Neural cell (in vitro differentiated cells): ENCODE data around the gene RMDN2. TPM values are rescaled to one million over a fixed set of nuclear protein-coding genes. Genes with fewer than 3 reads are reported as not detected.

Experiments
- H2AFZ ChIP-seq: fragments of 200-600, 300-800 bp; sonication (generic), shearing (Covaris generic); 2 replicates; pipeline ENCODE4 v1.6.0; 2014; ENCODE audit warnings: low read depth, mild to moderate bottlenecking, antibody characterized with exemption, low read length, moderate library complexity
- H3F3A ChIP-seq: fragments of 200-600 bp; shearing (Covaris generic); 2 replicates; pipeline ENCODE4 v1.6.1; 2016; ENCODE audit warnings: mild to moderate bottlenecking, moderate library complexity, mixed read lengths, antibody characterized with exemption, low read length; ENCODE audit not compliant: insufficient read depth, poor library complexity, severe bottlenecking
- H3K27ac ChIP-seq: fragments of 200-600, 300-800 bp; sonication (generic), shearing (Covaris generic); 2 replicates; pipeline ENCODE4 v1.5.1; 2014; ENCODE audit warnings: mild to moderate bottlenecking, low read length, moderate library complexity
- H3K27me3 ChIP-seq: fragments of 300-800, 200-600 bp; sonication (generic), shearing (Covaris generic); 2 replicates; pipeline ENCODE4 v1.6.0; 2014; ENCODE audit warnings: mild to moderate bottlenecking, low read depth, low read length, moderate library complexity; ENCODE audit not compliant: insufficient read depth
- H3K36me3 ChIP-seq: fragments of 300-800, 200-600 bp; sonication (generic), shearing (Covaris generic); 2 replicates; pipeline ENCODE4 v1.5.1; 2014; ENCODE audit warnings: mild to moderate bottlenecking, antibody characterized with exemption, low read length, moderate library complexity; ENCODE audit not compliant: insufficient read depth
- H3K4me2 ChIP-seq: fragments of 300-800, 200-600 bp; sonication (generic), shearing (Covaris generic); 2 replicates; pipeline ENCODE4 v1.6.0; 2014; ENCODE audit warnings: mild to moderate bottlenecking, low read length
- H3K4me3 ChIP-seq: fragments of 300-800, 200-600 bp; sonication (generic), shearing (Covaris generic); 2 replicates; pipeline ENCODE4 v1.5.1; 2014; ENCODE audit warnings: mild to moderate bottlenecking, low read length, moderate library complexity
- H3K79me2 ChIP-seq: fragments of 200-600 bp; shearing (Covaris generic); replicated peaks from 2 replicates; pipeline ENCODE4 v1.6.0; 2014; ENCODE audit warnings: mild to moderate bottlenecking, low read length, moderate library complexity; ENCODE audit not compliant: insufficient read depth
- H3K9ac ChIP-seq: fragments of 300-800, 200-600 bp; sonication (generic), shearing (Covaris generic); 2 replicates; pipeline ENCODE4 v1.6.1; 2016; ENCODE audit warnings: mild to moderate bottlenecking, low read length, mixed read lengths
- H3K9me2 ChIP-seq: fragments of 200-600 bp; shearing (Covaris generic); 2 replicates; pipeline ENCODE4 v1.6.1; 2016; ENCODE audit warnings: mild to moderate bottlenecking, low read length, mixed read lengths; ENCODE audit not compliant: insufficient read depth
- H3K9me3 ChIP-seq: fragments of 200-600, 300-800 bp; sonication (generic), shearing (Covaris generic); 2 replicates; pipeline ENCODE4 v1.6.1; 2016; ENCODE audit warnings: mild to moderate bottlenecking, mixed run types, low read length, moderate library complexity, mixed read lengths
- H4K20me1 ChIP-seq: fragments of 200-600 bp; shearing (Covaris generic); 2 replicates; pipeline ENCODE4 v1.6.1; 2016; ENCODE audit warnings: mild to moderate bottlenecking, mixed run types; ENCODE audit not compliant: insufficient read depth
- CTCF ChIP-seq: fragments of 450-650 bp; IDR thresholded peaks from 2 replicates; pipeline ENCODE4 v1.5.1; 2014; ENCODE audit warnings: antibody characterized with exemption, mild to moderate bottlenecking, moderate library complexity; ENCODE audit not compliant: poor library complexity, severe bottlenecking
- EP300 ChIP-seq: fragments of 450-650 bp; conservative IDR thresholded peaks from 2 replicates; pipeline ENCODE4 v1.6.1; 2014; ENCODE audit warnings: antibody characterized with exemption, mild to moderate bottlenecking, moderate library complexity; ENCODE audit not compliant: poor library complexity, severe bottlenecking
- EZH2 ChIP-seq: fragments of 200-600, 300-800 bp; shearing (Covaris generic), sonication (generic); IDR thresholded peaks from 2 replicates; pipeline ENCODE4 v1.6.1; 2014; ENCODE audit warnings: antibody characterized with exemption, low read length, borderline replicate concordance, mild to moderate bottlenecking; ENCODE audit not compliant: insufficient read depth, poor library complexity, severe bottlenecking
- MXI1 ChIP-seq: fragments of 450-650 bp; conservative IDR thresholded peaks from 2 replicates; pipeline ENCODE4 v1.6.1; 2014; ENCODE audit warnings: antibody characterized with exemption, mild to moderate bottlenecking; ENCODE audit not compliant: poor library complexity, severe bottlenecking
- POLR2AphosphoS5 ChIP-seq: IDR thresholded peaks from 2 replicates; pipeline ENCODE4 v1.6.1; 2012
- RAD21 ChIP-seq: fragments of 450-650 bp; conservative IDR thresholded peaks from 2 replicates; pipeline ENCODE4 v1.6.1; 2014; ENCODE audit warnings: antibody characterized with exemption, mild to moderate bottlenecking, moderate library complexity
- REST ChIP-seq: IDR thresholded peaks from 2 replicates; pipeline ENCODE4 v1.6.1; 2012; ENCODE audit warnings: borderline replicate concordance
- SMC3 ChIP-seq: fragments of 450-650 bp; conservative IDR thresholded peaks from 2 replicates; pipeline ENCODE4 v1.6.1; 2014; ENCODE audit warnings: antibody characterized with exemption, mild to moderate bottlenecking, moderate library complexity; ENCODE audit not compliant: poor library complexity
- TAF1 ChIP-seq: IDR thresholded peaks from 2 replicates; pipeline ENCODE4 v1.6.1; 2012; ENCODE audit warnings: low read depth
- polyA plus RNA-seq: library from polyadenylated mRNA; depleted of rRNA; stranded (reverse); fragments of >200 nt; gene quantifications from 2 replicates; pipeline ENCODE4 v1.2.3, GENCODE V29; 2014

Gene RMDN2
- polyA plus RNA-seq, 1 donor from 2014 or later, result 5.5 TPM

GRCh38 chr2:37892436-37893114 is 32.5 kb upstream of the RMDN2 start:
- H3F3A ChIP-seq, result no peaks in the 10 kb centered on the region
- no peak overlapping the region for H3K4me2 ChIP-seq
- H3K9me2 ChIP-seq, result no peaks in the 10 kb centered on the region
- no peak for TF ChIP-seq EZH2
- no peak for TF ChIP-seq RAD21
- TF ChIP-seq TAF1, result no peak
- no peak for TF ChIP-seq EP300
- TF ChIP-seq POLR2AphosphoS5, result no peak
- H3K36me3 ChIP-seq, result no peaks in the 10 kb centered on the region
- H3K9ac ChIP-seq, result no peak overlapping the region
- no peak overlapping the region for H3K27ac ChIP-seq
- H3K9me3 ChIP-seq, result no peaks in the 10 kb centered on the region
- H2AFZ ChIP-seq, result no peak overlapping the region
- no peaks in the 10 kb centered on the region for H3K27me3 ChIP-seq
- H4K20me1 ChIP-seq, result no peaks in the 10 kb centered on the region
- H3K79me2 ChIP-seq, result no peaks in the 10 kb centered on the region
- no peak overlapping the region for H3K4me3 ChIP-seq

- no peak overlapping the region for H2AFZ ChIP-seq
- no peaks in the 10 kb centered on the region for H3K9me3 ChIP-seq
- no peak overlapping the region for H3K27ac ChIP-seq
- no peak overlapping the region for H3K4me2 ChIP-seq
- no peak overlapping the region for H3K9ac ChIP-seq
- no peaks in the 10 kb centered on the region for H3F3A ChIP-seq
- H3K79me2 ChIP-seq, result no peaks in the 10 kb centered on the region
- H3K27me3 ChIP-seq, result no peaks in the 10 kb centered on the region
- no peaks in the 10 kb centered on the region for H3K9me2 ChIP-seq
- no peaks in the 10 kb centered on the region for H4K20me1 ChIP-seq
- H3K4me3 ChIP-seq, result no peak overlapping the region
- TF ChIP-seq POLR2AphosphoS5 (no peak), REST (no peak)
- no peaks in the 10 kb centered on the region for H3K36me3 ChIP-seq
Measured at GRCh38 chr2:37893327-37893726, 31.8 kb upstream of the RMDN2 start.

- TF ChIP-seq REST (no peak), RAD21 (no peak), CTCF (no peak), POLR2AphosphoS5 (no peak), EZH2 (no peak), TAF1 (no peak), SMC3 (no peak), MXI1 (no peak), EP300 (no peak)
- H3K4me2 ChIP-seq, result no peak overlapping the region
Measured at GRCh38 chr2:37894047-37894446, 31.0 kb upstream of the RMDN2 start.

More at GRCh38 chr2:37894047-37894446, 31.0 kb upstream of the RMDN2 start:
- Histone ChIP-seq H3K79me2 (no peaks in the 10 kb centered on the region), H3K9me3 (no peaks in the 10 kb centered on the region), H3K36me3 (no peaks in the 10 kb centered on the region), H3K4me3 (no peak overlapping the region), H3F3A (no peaks in the 10 kb centered on the region), H2AFZ (no peak overlapping the region), H3K27ac (no peak overlapping the region), H3K9me2 (no peaks in the 10 kb centered on the region), H4K20me1 (no peaks in the 10 kb centered on the region), H3K27me3 (no peaks in the 10 kb centered on the region), H3K9ac (no peak overlapping the region)
